Activated T-cell treated with anti-CD3 and anti-CD28 coated beads, Interleukin-2, amount 50 U/mL, for 4 hours (primary cell): ENCODE results near the gene CCDC88B. TPM values are rescaled to one million over a fixed set of nuclear protein-coding genes. Genes with fewer than 3 reads are reported as not detected.

Source experiments
- ATAC-seq, 2 donors: fragments of 200-7000 bp; cut with Tn5 transposase; one replicate each; pipeline ENCODE4 v1.10.0; 2021
- DNase-seq: peaks from one replicate; pipeline ENCODE4 v3.0.0-alpha.2; 2020
- H3K27me3 Mint-ChIP-seq: one replicate; pipeline ENCODE4 v1.8.0; 2021; ENCODE audit warnings: low read depth, mixed read lengths
- H3K36me3 Mint-ChIP-seq: one replicate; pipeline ENCODE4 v1.8.0; 2022; ENCODE audit warnings: mixed read lengths; ENCODE audit not compliant: insufficient read depth
- H3K4me1 Mint-ChIP-seq: one replicate; pipeline ENCODE4 v1.8.0; 2021; ENCODE audit warnings: low read depth, mixed read lengths
- H3K4me3 Mint-ChIP-seq: one replicate; pipeline ENCODE4 v1.8.0; 2021; ENCODE audit warnings: mild to moderate bottlenecking, moderate library complexity, mixed read lengths
- H3K9me3 Mint-ChIP-seq: one replicate; pipeline ENCODE4 v1.8.0; 2021; ENCODE audit warnings: mixed read lengths
- total RNA-seq, 3 donors: library from RNA; stranded (reverse); gene quantifications; one replicate each; pipeline ENCODE4 v1.2.1, GENCODE V29; 2021

Gene CCDC88B
- total RNA-seq, 3 donors from 2014 or later: 87.4 to 97.9 (median 96.2) TPM

DNA sequence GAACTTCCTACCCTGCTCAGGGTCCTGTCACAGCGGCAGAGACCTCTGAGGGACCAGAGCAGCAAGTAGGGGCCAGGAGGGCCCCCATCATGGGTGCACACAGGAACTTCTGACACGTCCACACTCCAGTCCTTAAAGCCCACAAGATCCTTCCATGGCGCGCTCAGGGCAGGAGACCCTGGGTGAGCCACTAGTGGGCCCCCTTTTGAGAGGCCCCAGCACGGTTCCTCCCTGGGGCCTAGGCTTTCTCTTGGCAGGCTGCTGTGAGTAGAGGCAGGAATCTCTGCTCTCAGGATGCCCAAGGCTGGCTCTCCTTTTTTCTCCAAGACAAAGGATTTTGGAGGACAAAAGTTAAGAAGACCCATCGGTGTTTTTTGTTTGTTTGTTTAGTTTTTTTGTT lies 41.3 kb downstream of the CCDC88B start:
- DNase-seq: no peak

DNA sequence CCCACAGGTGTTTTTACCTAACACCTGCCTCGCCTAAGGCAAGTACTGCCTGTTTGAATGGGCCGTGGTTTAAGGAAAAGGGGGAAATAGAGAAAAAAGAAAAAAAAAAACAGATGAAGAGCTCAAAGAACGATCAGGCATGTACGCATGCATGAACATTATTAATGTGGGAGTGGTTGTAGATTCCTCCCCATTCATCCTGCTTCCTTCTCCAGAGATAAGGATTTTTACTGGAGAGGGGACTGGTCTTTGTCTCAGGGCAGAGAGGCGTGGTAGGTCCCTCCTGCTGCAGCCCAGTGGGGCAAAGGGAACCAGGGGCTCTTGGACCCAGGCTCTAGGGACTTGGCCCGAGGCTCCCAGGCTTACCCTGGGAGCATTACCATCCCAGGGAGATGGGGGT lies 42.0 kb downstream of the CCDC88B start:
- DNase-seq: no peak
- Mint-ChIP-seq H3K27me3 (no peaks in the 10 kb centered on the region), H3K36me3 (no peaks in the 10 kb centered on the region), H3K4me1 (peaks cover 8% of the 10 kb centered on the region), H3K4me3 (no peak overlapping the region), H3K9me3 (no peaks in the 10 kb centered on the region)
- no peak for ATAC-seq

More for the DNA sequence above, 41.3 kb downstream of the CCDC88B start:
- H3K27me3 Mint-ChIP-seq: no peaks in the 10 kb centered on the region
- H3K36me3 Mint-ChIP-seq: no peaks in the 10 kb centered on the region
- no peaks in the 10 kb centered on the region for H3K9me3 Mint-ChIP-seq
- no peak overlapping the region for H3K4me3 Mint-ChIP-seq
- H3K4me1 Mint-ChIP-seq: peaks cover 3% of the 10 kb centered on the region
- ATAC-seq: no peak

DNA sequence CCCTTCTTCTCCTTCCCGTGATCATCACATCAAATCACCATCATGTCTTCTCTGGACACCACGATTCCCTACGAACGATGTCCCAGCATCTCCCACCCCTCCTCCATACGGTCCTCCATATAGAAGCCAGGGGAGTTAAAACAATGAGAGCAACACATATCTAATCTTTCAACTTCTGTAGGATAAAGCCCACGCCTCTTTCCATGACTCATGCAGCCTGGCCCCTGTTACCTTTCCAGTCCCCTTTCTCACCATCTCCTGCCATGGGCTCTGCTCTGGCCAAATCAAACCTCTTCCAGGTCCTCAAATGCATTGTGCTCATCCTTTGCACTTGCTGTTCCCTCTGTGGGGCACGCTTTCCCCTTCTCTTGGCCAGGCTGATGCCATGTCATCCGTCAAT lies 42.6 kb downstream of the CCDC88B start:
- H3K27me3 Mint-ChIP-seq: no peaks in the 10 kb centered on the region
- no peaks in the 10 kb centered on the region for H3K9me3 Mint-ChIP-seq
- peaks cover 8% of the 10 kb centered on the region for H3K4me1 Mint-ChIP-seq
- H3K36me3 Mint-ChIP-seq: no peaks in the 10 kb centered on the region
- DNase-seq (no peak), ATAC-seq (no peak)
- H3K4me3 Mint-ChIP-seq: no peak overlapping the region

DNA sequence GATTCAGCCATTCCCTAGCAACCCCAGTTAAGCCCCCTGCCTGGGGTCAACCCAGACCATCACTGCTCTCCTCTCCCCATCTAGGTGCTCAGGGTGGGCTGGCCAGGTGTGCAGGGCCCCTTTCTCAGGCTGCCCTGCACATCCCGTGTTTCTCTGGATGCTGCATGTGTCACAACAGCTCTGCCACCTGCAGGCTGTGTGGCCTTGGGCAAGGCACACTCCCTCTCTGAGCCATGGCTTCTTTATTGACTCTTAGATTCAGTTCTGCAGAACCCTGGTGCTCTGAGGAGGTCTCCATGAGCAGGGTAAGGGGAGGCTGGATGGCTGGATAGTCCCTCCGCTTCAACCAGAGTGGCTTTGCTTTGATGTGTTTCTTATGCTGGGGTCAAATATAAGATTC lies 43.6 kb downstream of the CCDC88B start:
- no peaks in the 10 kb centered on the region for H3K9me3 Mint-ChIP-seq
- no peak for DNase-seq
- H3K4me1 Mint-ChIP-seq: peaks cover 8% of the 10 kb centered on the region
- no peak for ATAC-seq
- no peak overlapping the region for H3K4me3 Mint-ChIP-seq
- H3K36me3 Mint-ChIP-seq: no peaks in the 10 kb centered on the region
- H3K27me3 Mint-ChIP-seq: no peaks in the 10 kb centered on the region

DNA sequence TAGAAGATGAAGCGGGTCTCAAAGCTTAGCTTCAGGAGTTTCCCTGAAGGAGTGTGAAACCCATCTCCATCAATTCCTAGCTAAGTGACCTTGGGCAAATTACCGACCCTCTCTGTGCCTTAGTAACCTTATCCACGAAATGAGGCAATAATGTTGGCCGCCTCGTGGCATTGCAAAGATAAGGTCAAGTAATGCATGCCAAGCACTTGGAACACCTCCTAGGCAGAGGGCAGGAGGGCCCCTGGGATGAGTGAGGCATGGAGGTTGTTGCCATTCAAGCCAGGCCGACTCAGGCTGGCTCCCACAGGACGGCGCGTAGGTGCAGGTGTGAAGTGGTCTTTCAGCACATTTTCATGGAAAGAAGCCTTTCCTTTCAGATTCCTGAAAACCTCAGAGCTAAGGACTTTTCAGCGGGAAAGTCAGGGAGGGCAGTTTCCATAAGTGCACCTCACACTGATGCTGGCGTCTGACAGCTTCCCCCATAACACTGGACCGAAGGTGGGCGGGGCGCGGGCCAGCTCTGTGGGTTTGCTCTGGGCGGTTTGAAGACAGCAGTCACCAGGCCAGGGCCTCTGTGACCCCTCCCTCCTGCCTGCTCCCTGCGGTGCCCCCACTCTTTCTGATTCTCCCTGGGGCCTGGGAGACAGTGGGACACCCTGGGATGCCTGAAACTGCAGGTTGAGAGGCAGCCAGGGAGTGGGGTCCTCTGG lies 44.2 kb downstream of the CCDC88B start:
- no peaks in the 10 kb centered on the region for H3K27me3 Mint-ChIP-seq

DNA sequence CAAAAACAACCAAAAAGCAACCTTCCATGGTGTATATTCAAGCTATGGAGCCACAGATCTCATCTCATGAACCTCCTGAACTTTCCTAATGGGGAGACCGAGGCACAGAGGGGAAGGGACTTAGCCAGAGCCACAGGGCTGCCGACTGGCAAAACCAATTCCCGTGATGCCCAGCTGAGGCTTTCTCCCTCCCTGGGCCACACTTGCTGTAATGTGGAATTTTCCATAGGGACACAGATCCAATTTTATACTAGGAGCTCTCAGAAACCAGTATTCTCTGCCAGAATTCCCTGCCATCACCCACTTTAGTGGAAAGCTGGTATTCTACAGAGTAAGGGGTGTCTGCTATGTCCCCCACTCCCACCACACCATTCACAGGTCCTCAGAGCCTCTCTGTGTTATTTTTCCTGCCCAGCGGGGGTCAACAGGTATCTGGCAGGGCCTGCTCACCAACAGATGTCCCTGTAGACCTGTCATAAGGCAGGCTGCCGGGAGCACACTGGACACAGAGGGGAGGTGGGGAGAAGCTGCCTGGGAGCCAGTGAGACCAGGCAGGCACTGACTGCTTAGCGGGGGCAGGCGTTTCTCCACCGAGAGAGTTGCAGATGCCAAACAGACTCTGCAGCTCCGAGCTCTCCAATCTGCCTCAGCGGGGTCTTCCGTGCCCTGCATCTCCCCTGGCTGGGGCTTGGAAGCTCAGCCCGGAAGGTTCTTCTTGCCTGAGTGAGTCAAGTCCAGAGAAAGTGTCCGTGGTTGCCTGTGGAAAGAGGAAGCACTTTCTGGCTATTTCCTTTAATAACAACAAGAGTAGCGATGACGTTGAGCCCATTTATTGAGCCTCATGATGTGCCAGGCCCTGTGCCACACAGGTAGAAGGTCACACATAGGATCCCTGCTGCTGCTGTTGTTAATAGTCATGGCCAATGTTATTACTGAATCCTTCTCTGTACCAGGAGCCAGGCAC lies 45.3 kb downstream of the CCDC88B start:
- H3K4me3 Mint-ChIP-seq: no peak overlapping the region
- no peak for ATAC-seq
- no peaks in the 10 kb centered on the region for H3K27me3 Mint-ChIP-seq
- peaks cover 3% of the 10 kb centered on the region for H3K9me3 Mint-ChIP-seq
- DNase-seq: no peak
- no peaks in the 10 kb centered on the region for H3K36me3 Mint-ChIP-seq
- H3K4me1 Mint-ChIP-seq: peaks cover 10% of the 10 kb centered on the region

More for the DNA sequence above, 44.2 kb downstream of the CCDC88B start:
- Mint-ChIP-seq H3K4me3 (no peak overlapping the region), H3K36me3 (no peaks in the 10 kb centered on the region), H3K9me3 (no peaks in the 10 kb centered on the region), H3K4me1 (peaks cover 8% of the 10 kb centered on the region)
- ATAC-seq (no peak), DNase-seq (no peak)

DNA sequence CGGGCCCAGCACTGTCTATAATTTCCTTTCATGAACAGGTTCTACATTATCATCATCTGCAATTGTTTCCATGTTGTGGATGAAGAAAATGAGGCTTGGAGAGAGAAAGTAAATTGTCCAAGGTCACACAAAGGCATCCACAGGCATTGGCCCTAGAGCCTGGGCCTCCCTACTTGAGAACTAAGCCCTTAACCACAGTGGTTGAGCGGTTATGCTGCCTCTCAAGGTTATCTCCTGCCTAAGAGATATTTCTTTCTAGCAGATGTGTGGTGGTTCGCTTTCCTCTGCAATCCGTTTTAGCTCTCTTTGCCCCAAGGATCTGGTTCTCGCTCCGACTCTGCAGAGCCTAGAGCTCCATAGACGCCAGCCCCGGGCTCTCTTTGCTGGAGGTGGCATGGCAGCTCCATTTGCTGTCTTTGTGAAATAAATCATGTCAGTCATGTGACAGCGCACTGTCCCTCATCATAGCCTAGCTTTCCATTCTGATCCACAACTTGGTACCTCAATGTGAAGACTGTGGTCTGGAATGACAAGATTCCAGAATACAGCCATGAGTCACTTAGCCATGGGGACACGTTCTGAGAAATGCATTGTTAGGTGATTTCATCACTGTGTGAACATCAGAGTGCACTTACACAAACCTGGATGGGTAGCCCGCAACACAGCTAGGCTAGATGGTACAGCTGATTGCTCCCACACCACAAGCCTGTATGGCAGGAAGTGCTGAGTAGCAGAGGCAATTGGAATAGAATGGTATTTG lies 46.1 kb downstream of the CCDC88B start:
- peaks cover 18% of the 10 kb centered on the region for H3K4me1 Mint-ChIP-seq
- ATAC-seq (no peak), DNase-seq (no peak)
- H3K27me3 Mint-ChIP-seq: no peaks in the 10 kb centered on the region
- no peaks in the 10 kb centered on the region for H3K36me3 Mint-ChIP-seq
- peaks cover 6% of the 10 kb centered on the region for H3K9me3 Mint-ChIP-seq
- H3K4me3 Mint-ChIP-seq: no peak overlapping the region

DNA sequence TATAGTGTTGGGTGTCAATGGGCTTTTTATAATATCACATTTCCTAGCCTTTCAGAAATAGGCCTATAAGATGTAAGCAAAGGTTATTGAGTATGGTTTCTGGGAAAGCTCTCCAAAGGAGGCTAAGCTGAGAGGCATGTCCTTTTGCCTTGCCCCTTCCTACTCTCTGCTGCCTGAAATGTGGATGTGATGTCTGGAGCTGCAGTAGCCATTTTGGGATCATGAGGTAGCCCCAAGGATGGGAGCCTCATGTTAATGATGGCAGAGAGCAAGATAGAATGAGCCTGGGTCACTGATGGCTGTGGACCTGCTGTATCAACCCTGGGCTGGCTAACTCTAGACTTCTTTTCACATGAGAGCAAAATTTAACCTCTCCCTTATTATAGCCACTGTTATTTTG lies 47.9 kb downstream of the CCDC88B start:
- H3K9me3 Mint-ChIP-seq: peaks cover 6% of the 10 kb centered on the region
- H3K4me1 Mint-ChIP-seq: peaks cover 21% of the 10 kb centered on the region
- ATAC-seq (no peak), DNase-seq (no peak)
- no peaks in the 10 kb centered on the region for H3K27me3 Mint-ChIP-seq
- H3K4me3 Mint-ChIP-seq: no peak overlapping the region
- H3K36me3 Mint-ChIP-seq: no peaks in the 10 kb centered on the region

DNA sequence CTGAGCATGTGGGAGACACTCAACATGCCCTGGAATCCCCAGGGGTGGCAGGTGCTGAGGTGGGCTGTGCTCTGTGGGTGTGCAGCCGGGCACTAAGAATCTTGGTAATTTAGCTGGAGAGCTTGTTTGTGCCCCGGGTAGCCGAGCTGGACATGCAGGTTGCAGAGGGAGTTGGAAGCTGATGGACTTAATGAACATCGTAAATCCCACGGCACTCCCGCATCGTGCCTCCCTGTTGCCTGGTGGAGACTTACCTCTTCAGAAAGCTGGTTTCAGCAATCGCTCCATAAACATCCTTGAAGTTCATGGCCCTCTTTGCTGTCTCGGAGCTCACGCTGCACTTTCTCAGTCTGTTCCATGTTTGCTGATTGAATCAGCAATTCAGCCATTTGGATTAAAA lies 48.9 kb downstream of the CCDC88B start:
- peaks cover 6% of the 10 kb centered on the region for H3K9me3 Mint-ChIP-seq
- DNase-seq: no peak

DNA sequence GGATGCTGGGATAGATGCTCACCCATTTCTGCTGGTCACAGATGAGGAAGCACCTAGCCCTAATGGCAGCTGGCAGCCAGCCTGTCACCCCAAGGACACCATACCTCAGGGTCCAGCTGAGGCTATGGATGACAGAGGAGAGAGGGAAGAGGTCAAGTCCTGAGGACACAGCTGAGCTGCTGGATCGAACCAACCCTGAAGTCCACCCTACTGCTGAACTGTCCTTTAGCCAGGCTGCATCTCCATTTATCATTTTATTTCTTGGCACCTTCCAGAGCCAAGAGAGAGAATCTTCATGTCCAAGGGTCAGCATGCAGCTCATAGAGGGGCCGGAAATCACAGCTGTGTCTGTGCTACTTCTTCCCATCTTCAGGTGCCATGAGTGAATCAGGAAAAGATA lies 49.8 kb downstream of the CCDC88B start:
- no peak for DNase-seq
- Mint-ChIP-seq H3K4me3 (no peak overlapping the region), H3K27me3 (no peaks in the 10 kb centered on the region), H3K4me1 (peaks cover 21% of the 10 kb centered on the region), H3K36me3 (no peaks in the 10 kb centered on the region), H3K9me3 (peaks cover 6% of the 10 kb centered on the region)
- ATAC-seq: no peak

More for the DNA sequence above, 48.9 kb downstream of the CCDC88B start:
- no peak overlapping the region for H3K4me3 Mint-ChIP-seq
- ATAC-seq: no peak
- no peaks in the 10 kb centered on the region for H3K27me3 Mint-ChIP-seq
- peaks cover 21% of the 10 kb centered on the region for H3K4me1 Mint-ChIP-seq
- H3K36me3 Mint-ChIP-seq: no peaks in the 10 kb centered on the region

DNA sequence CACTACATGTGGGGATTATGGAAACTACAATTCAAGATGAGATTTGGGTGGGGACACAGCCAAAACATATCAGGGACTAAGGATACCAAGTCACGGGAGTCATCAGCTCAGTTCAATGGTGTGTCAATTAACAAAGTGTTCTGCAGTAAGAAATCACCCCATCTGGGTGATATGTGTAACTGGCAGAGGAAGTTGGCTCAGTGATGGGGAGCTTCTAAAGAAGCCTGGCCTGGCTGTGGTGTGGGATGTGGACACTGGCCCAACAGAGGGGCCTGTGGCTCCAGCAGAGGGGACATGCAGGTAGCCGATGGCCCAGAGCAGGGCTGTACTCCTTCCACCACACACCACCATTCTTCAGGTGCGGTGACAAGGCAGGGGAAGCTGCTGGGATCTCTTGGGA lies 50.6 kb downstream of the CCDC88B start:
- H3K9me3 Mint-ChIP-seq: peaks cover 6% of the 10 kb centered on the region
- no peak for DNase-seq
- no peaks in the 10 kb centered on the region for H3K27me3 Mint-ChIP-seq
- no peak overlapping the region for H3K4me3 Mint-ChIP-seq
- no peaks in the 10 kb centered on the region for H3K36me3 Mint-ChIP-seq
- no peak for ATAC-seq
- H3K4me1 Mint-ChIP-seq: peaks cover 21% of the 10 kb centered on the region

DNA sequence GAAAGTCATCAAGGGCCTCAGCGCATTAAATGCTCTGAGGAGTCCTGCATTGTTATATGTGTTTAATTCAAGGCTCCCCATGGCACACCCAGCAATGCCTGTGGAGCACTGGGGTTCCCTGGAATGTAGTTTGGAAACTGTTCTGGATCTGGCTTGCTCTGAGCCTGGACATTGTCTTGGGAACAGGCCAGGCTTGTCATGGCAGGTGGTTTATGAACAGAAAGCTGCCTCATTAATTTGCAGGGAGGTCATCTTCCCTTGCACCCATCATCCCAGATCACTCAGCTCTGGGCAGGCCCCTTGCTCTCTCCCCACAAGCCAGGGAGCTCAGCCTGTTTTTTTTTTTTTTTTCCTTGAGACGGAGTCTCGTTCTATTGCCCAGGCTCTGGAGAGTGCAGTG lies 51.8 kb downstream of the CCDC88B start:
- no peak overlapping the region for H3K4me3 Mint-ChIP-seq
- peaks cover 4% of the 10 kb centered on the region for H3K27me3 Mint-ChIP-seq
- no peak for ATAC-seq
- peaks cover 6% of the 10 kb centered on the region for H3K9me3 Mint-ChIP-seq
- no peak for DNase-seq
- peaks cover 15% of the 10 kb centered on the region for H3K4me1 Mint-ChIP-seq
- H3K36me3 Mint-ChIP-seq: no peaks in the 10 kb centered on the region

DNA sequence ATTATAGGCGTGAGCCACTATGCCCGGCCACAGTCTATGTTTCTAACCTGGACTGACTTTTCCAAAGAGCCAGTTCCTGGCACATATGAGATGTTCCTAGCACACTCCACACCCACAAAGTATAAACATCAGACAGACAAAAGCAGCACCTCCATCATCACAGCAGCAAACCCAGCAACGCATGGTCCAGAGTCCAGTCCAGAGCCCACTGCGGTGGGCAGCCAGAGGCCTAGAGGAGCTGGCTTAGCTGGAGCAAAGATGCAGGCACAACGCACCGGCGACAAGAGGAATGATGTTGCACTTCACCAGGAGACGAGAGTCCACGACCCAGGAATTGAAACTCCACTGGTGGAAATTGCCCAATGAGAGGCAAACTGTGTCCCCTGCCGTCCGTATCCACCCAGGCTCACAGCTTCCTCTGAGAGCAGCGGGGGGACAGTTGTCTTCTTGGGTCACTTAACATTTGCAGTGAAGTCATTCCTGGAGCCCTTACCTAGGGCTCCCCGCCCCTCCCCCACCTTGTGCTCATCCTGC lies 55.6 kb downstream of the CCDC88B start:
- no peak for DNase-seq

DNA sequence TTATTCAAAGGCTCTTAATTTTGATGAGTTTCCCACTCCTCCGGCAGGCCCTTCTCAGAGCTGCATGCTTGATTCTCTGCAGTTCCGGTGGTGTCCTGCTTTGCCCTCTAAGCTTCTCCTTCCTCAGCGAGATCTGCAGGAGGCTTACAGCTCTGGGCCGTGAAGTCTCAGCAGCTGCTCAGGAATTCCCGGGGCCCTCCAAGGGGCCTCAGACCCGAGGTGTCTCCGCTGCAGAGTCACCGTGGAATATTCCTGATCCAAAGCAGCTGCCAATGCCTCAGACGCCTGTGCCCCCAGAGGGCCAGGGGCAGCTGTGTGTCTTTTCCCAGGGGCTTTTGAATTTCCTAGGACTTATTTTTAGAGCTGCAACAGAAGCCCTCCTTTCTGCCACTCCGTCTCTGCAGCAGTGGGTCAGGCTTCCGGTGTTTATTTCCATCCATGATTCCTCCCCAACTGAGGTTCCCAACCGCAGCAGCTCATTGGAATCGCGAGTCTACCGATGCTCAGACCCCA lies 56.1 kb downstream of the CCDC88B start:
- H3K4me1 Mint-ChIP-seq: peaks cover 3% of the 10 kb centered on the region
- ATAC-seq (no peak), DNase-seq (no peak)
- peaks cover 12% of the 10 kb centered on the region for H3K27me3 Mint-ChIP-seq
- no peak overlapping the region for H3K4me3 Mint-ChIP-seq
- no peaks in the 10 kb centered on the region for H3K36me3 Mint-ChIP-seq
- H3K9me3 Mint-ChIP-seq: no peaks in the 10 kb centered on the region

More for the DNA sequence above, 55.6 kb downstream of the CCDC88B start:
- ATAC-seq: no peak
- H3K9me3 Mint-ChIP-seq: no peaks in the 10 kb centered on the region
- no peaks in the 10 kb centered on the region for H3K36me3 Mint-ChIP-seq
- H3K4me3 Mint-ChIP-seq: no peak overlapping the region
- peaks cover 9% of the 10 kb centered on the region for H3K27me3 Mint-ChIP-seq
- peaks cover 7% of the 10 kb centered on the region for H3K4me1 Mint-ChIP-seq
